T-helper 2 cell treated with Interferon-gamma antibody and Interleukin-4, amounts not matched to agents 5 μg/mL and 100 μg/mL, for 36 hours (primary cell): ENCODE results near the gene CRIM1.
A peak's percentile ranks its signal among the peaks of the same experiment; 100 is the strongest.

Experiments
- DNase-seq: peaks from one replicate; pipeline ENCODE4 v3.0.0; 2021; ENCODE audit warnings: low spot score
- H3K27ac Mint-ChIP-seq: one replicate; pipeline ENCODE4 v1.8.0; 2021; ENCODE audit warnings: mild to moderate bottlenecking, mixed read lengths
- H3K27me3 Mint-ChIP-seq: one replicate; pipeline ENCODE4 v1.8.0; 2021; ENCODE audit warnings: low read depth, mixed read lengths
- H3K36me3 Mint-ChIP-seq: one replicate; pipeline ENCODE4 v1.8.0; 2021; ENCODE audit warnings: low read depth, mixed read lengths
- H3K4me1 Mint-ChIP-seq: one replicate; pipeline ENCODE4 v1.8.0; 2021; ENCODE audit warnings: low read depth, mixed read lengths
- H3K4me3 Mint-ChIP-seq: one replicate; pipeline ENCODE4 v1.8.0; 2022; ENCODE audit warnings: mild to moderate bottlenecking, moderate library complexity, mixed read lengths
- H3K9me3 Mint-ChIP-seq: one replicate; pipeline ENCODE4 v1.8.0; 2021; ENCODE audit warnings: mixed read lengths

CRIM1 gene

GRCh38 chr2:36500072-36500471 is 144.5 kb downstream of the CRIM1 start:
- Mint-ChIP-seq H3K4me3 (no peak overlapping the region), H3K36me3 (no peaks in the 10 kb centered on the region), H3K27ac (no peak overlapping the region), H3K27me3 (no peaks in the 10 kb centered on the region), H3K9me3 (no peaks in the 10 kb centered on the region), H3K4me1 (no peaks in the 10 kb centered on the region)
- DNase-seq, result no peak

- Mint-ChIP-seq H3K36me3 (no peaks in the 10 kb centered on the region), H3K4me3 (no peak overlapping the region), H3K4me1 (no peaks in the 10 kb centered on the region), H3K27me3 (no peaks in the 10 kb centered on the region), H3K27ac (no peak overlapping the region), H3K9me3 (no peaks in the 10 kb centered on the region)
- no peak for DNase-seq
Observed at GRCh38 chr2:36502081-36502480, 146.5 kb downstream of the CRIM1 start.

- DNase-seq, result peak; percentile 13
- Mint-ChIP-seq H3K9me3 (no peaks in the 10 kb centered on the region), H3K4me3 (no peak overlapping the region), H3K27me3 (no peaks in the 10 kb centered on the region), H3K4me1 (no peaks in the 10 kb centered on the region), H3K27ac (no peak overlapping the region), H3K36me3 (no peaks in the 10 kb centered on the region)
Observed at GRCh38 chr2:36507408-36507812, 151.8 kb downstream of the CRIM1 start.

GRCh38 chr2:36509075-36509474 is 153.5 kb downstream of the CRIM1 start:
- H3K4me3 Mint-ChIP-seq, result no peak overlapping the region
- H3K27ac Mint-ChIP-seq, result no peak overlapping the region
- no peaks in the 10 kb centered on the region for H3K9me3 Mint-ChIP-seq
- no peaks in the 10 kb centered on the region for H3K4me1 Mint-ChIP-seq
- no peak for DNase-seq
- H3K27me3 Mint-ChIP-seq, result no peaks in the 10 kb centered on the region
- H3K36me3 Mint-ChIP-seq, result no peaks in the 10 kb centered on the region

GRCh38 chr2:36511858-36512603 is 156.5 kb downstream of the CRIM1 start:
- H3K4me1 Mint-ChIP-seq, result no peaks in the 10 kb centered on the region
- no peaks in the 10 kb centered on the region for H3K27me3 Mint-ChIP-seq
- no peaks in the 10 kb centered on the region for H3K9me3 Mint-ChIP-seq
- no peak overlapping the region for H3K27ac Mint-ChIP-seq
- no peak overlapping the region for H3K4me3 Mint-ChIP-seq
- no peaks in the 10 kb centered on the region for H3K36me3 Mint-ChIP-seq
- DNase-seq, result no peak

GRCh38 chr2:36512705-36513104 is 157.1 kb downstream of the CRIM1 start:
- H3K9me3 Mint-ChIP-seq, result no peaks in the 10 kb centered on the region
- no peaks in the 10 kb centered on the region for H3K27me3 Mint-ChIP-seq
- no peak overlapping the region for H3K4me3 Mint-ChIP-seq
- no peak for DNase-seq
- H3K36me3 Mint-ChIP-seq, result no peaks in the 10 kb centered on the region
- no peaks in the 10 kb centered on the region for H3K4me1 Mint-ChIP-seq
- H3K27ac Mint-ChIP-seq, result no peak overlapping the region

- H3K27me3 Mint-ChIP-seq, result no peaks in the 10 kb centered on the region
- no peak overlapping the region for H3K4me3 Mint-ChIP-seq
- no peaks in the 10 kb centered on the region for H3K36me3 Mint-ChIP-seq
Observed at GRCh38 chr2:36513661-36514060, 158.1 kb downstream of the CRIM1 start.

GRCh38 chr2:36515538-36515937 is 160.0 kb downstream of the CRIM1 start:
- no peaks in the 10 kb centered on the region for H3K9me3 Mint-ChIP-seq
- no peaks in the 10 kb centered on the region for H3K36me3 Mint-ChIP-seq
- no peaks in the 10 kb centered on the region for H3K27me3 Mint-ChIP-seq
- H3K27ac Mint-ChIP-seq, result no peak overlapping the region
- H3K4me1 Mint-ChIP-seq, result no peaks in the 10 kb centered on the region
- no peak overlapping the region for H3K4me3 Mint-ChIP-seq
- no peak for DNase-seq

More at GRCh38 chr2:36513661-36514060, 158.1 kb downstream of the CRIM1 start:
- Mint-ChIP-seq H3K4me1 (no peaks in the 10 kb centered on the region), H3K9me3 (no peaks in the 10 kb centered on the region), H3K27ac (no peak overlapping the region)
- DNase-seq, result no peak

- Mint-ChIP-seq H3K9me3 (no peaks in the 10 kb centered on the region), H3K4me1 (no peaks in the 10 kb centered on the region), H3K36me3 (no peaks in the 10 kb centered on the region), H3K27ac (no peak overlapping the region), H3K27me3 (no peaks in the 10 kb centered on the region), H3K4me3 (no peak overlapping the region)
- DNase-seq, result no peak
Observed at GRCh38 chr2:36516136-36516870, 160.7 kb downstream of the CRIM1 start.

GRCh38 chr2:36520431-36520830 is 164.9 kb downstream of the CRIM1 start:
- H3K27me3 Mint-ChIP-seq, result no peaks in the 10 kb centered on the region
- H3K4me1 Mint-ChIP-seq, result no peaks in the 10 kb centered on the region
- H3K4me3 Mint-ChIP-seq, result no peak overlapping the region
- H3K36me3 Mint-ChIP-seq, result no peaks in the 10 kb centered on the region
- DNase-seq, result no peak
- H3K9me3 Mint-ChIP-seq, result no peaks in the 10 kb centered on the region
- H3K27ac Mint-ChIP-seq, result no peak overlapping the region

- Mint-ChIP-seq H3K27ac (no peak overlapping the region), H3K4me1 (no peaks in the 10 kb centered on the region), H3K36me3 (no peaks in the 10 kb centered on the region), H3K9me3 (no peaks in the 10 kb centered on the region), H3K27me3 (no peaks in the 10 kb centered on the region), H3K4me3 (no peak overlapping the region)
- DNase-seq, result no peak
Observed at GRCh38 chr2:36523153-36523552, 167.6 kb downstream of the CRIM1 start.

GRCh38 chr2:36525245-36525644 is 169.7 kb downstream of the CRIM1 start:
- Mint-ChIP-seq H3K27ac (no peak overlapping the region), H3K36me3 (no peaks in the 10 kb centered on the region), H3K4me1 (peaks cover 8% of the 10 kb centered on the region), H3K27me3 (no peaks in the 10 kb centered on the region), H3K4me3 (no peak overlapping the region), H3K9me3 (no peaks in the 10 kb centered on the region)
- DNase-seq, result no peak

- no peaks in the 10 kb centered on the region for H3K36me3 Mint-ChIP-seq
- peaks cover 8% of the 10 kb centered on the region for H3K4me1 Mint-ChIP-seq
- DNase-seq, result no peak
- H3K4me3 Mint-ChIP-seq, result no peak overlapping the region
- no peaks in the 10 kb centered on the region for H3K27me3 Mint-ChIP-seq
- H3K27ac Mint-ChIP-seq, result no peak overlapping the region
- H3K9me3 Mint-ChIP-seq, result no peaks in the 10 kb centered on the region
Observed at GRCh38 chr2:36526226-36526625, 170.6 kb downstream of the CRIM1 start.

- no peaks in the 10 kb centered on the region for H3K27me3 Mint-ChIP-seq
- H3K27ac Mint-ChIP-seq, result peak overlapping the region; percentile 50
- H3K4me1 Mint-ChIP-seq, result peaks cover 8% of the 10 kb centered on the region
- H3K4me3 Mint-ChIP-seq, result no peak overlapping the region
- H3K36me3 Mint-ChIP-seq, result no peaks in the 10 kb centered on the region
- no peak for DNase-seq
- H3K9me3 Mint-ChIP-seq, result no peaks in the 10 kb centered on the region
Observed at GRCh38 chr2:36528274-36528673, 172.7 kb downstream of the CRIM1 start.
